IMR-90 (cell line): ENCODE data around the gene FUBP3.

Experiments used
- BHLHE40 ChIP-seq: fragments of 150-350 bp; IDR thresholded peaks from 2 replicates; pipeline ENCODE4 v1.6.1; 2016; ENCODE audit warnings: mild to moderate bottlenecking, low read depth, low read length
- CEBPB ChIP-seq: IDR thresholded peaks from 2 replicates; pipeline ENCODE4 v1.6.1; 2012; ENCODE audit warnings: low read depth, low read length, improper control_type of control experiment
- MAZ ChIP-seq: IDR thresholded peaks from 2 replicates; pipeline ENCODE4 v1.6.1; 2012; ENCODE audit warnings: low read depth, mild to moderate bottlenecking, low read length, improper control_type of control experiment, moderate library complexity, borderline replicate concordance
- NFE2L2 ChIP-seq: fragments of 150-350 bp; IDR thresholded peaks from 2 replicates; pipeline ENCODE4 v1.6.1; 2016; ENCODE audit warnings: low read depth, mild to moderate bottlenecking, low read length
- POLR2A ChIP-seq: IDR thresholded peaks from 2 replicates; pipeline ENCODE4 v1.6.1; 2012; ENCODE audit warnings: mild to moderate bottlenecking, low read depth, low read length
- RCOR1 ChIP-seq: IDR thresholded peaks from 2 replicates; pipeline ENCODE4 v1.6.1; 2012; ENCODE audit warnings: mild to moderate bottlenecking, low read length, improper control_type of control experiment; ENCODE audit not compliant: insufficient replicate concordance
- RFX5 ChIP-seq: IDR thresholded peaks from 2 replicates; pipeline ENCODE4 v1.8.0; 2012; ENCODE audit warnings: low read depth, mild to moderate bottlenecking, low read length, moderate library complexity
- TF ChIP-seq, protein P1 (sequence below): conservative IDR thresholded peaks from 2 replicates; pipeline ENCODE4 v1.5.1; 2012; ENCODE audit warnings: mild to moderate bottlenecking, low read depth, low read length, improper control_type of control experiment

DNA sequence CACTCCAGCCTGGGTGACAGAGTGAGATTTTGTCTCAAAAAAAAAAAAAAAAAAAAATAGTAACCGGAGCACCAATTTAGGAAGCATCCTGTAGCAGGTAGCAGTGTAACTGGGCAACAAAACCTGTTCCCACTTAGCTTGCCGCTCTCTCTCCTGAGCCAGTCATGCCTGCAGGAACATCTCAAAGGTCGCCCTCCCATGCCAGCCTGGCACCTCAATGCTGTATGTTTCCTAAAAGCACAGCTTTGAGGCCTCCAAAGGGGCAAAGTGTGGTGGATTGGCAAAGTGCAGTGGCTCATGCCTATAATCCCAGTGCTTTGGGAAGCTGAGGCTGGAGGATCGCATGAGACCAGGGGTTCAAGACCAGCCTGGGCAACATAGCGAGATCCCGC, 22.3 kb upstream of the FUBP3 start:
- TF ChIP-seq, protein P1, sequence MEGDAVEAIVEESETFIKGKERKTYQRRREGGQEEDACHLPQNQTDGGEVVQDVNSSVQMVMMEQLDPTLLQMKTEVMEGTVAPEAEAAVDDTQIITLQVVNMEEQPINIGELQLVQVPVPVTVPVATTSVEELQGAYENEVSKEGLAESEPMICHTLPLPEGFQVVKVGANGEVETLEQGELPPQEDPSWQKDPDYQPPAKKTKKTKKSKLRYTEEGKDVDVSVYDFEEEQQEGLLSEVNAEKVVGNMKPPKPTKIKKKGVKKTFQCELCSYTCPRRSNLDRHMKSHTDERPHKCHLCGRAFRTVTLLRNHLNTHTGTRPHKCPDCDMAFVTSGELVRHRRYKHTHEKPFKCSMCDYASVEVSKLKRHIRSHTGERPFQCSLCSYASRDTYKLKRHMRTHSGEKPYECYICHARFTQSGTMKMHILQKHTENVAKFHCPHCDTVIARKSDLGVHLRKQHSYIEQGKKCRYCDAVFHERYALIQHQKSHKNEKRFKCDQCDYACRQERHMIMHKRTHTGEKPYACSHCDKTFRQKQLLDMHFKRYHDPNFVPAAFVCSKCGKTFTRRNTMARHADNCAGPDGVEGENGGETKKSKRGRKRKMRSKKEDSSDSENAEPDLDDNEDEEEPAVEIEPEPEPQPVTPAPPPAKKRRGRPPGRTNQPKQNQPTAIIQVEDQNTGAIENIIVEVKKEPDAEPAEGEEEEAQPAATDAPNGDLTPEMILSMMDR, result no peak
- TF ChIP-seq POLR2A, result no peak
- no peak for TF ChIP-seq BHLHE40
- no peak for TF ChIP-seq RFX5
- TF ChIP-seq RCOR1, result no peak
- no peak for TF ChIP-seq MAZ
- no peak for TF ChIP-seq CEBPB
- TF ChIP-seq NFE2L2, result no peak
